AG04449 (cell line): ENCODE data around the gene GARIN5A.

Experiments
- CTCF ChIA-PET: fragments of 350-600 bp; formaldehyde crosslinking; extraction: SDS; loops from one replicate; lab custom pipeline; 2021; ENCODE audit warnings: antibody characterized with exemption; lab: Yijun Ruan, JAX
- POLR2A ChIA-PET: fragments of 400-600, 350-600 bp; formaldehyde crosslinking; extraction: SDS; loops from one replicate; lab custom pipeline; 2020; ENCODE audit warnings: antibody characterized with exemption, inconsistent platforms; lab: Yijun Ruan, JAX
- DNase-seq: peaks from one replicate; pipeline ENCODE4 v3.0.0-alpha.2; 2010; ENCODE audit warnings: low read depth, low spot score
- H3K4me3 ChIP-seq: 2 replicates; pipeline ENCODE4 v1.5.1; 2011; ENCODE audit warnings: low read depth, mild to moderate bottlenecking, control low read depth, low read length
- TF ChIP-seq, protein P1 (sequence below): IDR thresholded peaks from one replicate; pipeline ENCODE4 v1.5.1; 2011; ENCODE audit warnings: mild to moderate bottlenecking, moderate library complexity, low read length, control low read depth, inconsistent platforms; ENCODE audit not compliant: insufficient read depth; ENCODE audit errors: missing control alignments

Gene GARIN5A

DNA sequence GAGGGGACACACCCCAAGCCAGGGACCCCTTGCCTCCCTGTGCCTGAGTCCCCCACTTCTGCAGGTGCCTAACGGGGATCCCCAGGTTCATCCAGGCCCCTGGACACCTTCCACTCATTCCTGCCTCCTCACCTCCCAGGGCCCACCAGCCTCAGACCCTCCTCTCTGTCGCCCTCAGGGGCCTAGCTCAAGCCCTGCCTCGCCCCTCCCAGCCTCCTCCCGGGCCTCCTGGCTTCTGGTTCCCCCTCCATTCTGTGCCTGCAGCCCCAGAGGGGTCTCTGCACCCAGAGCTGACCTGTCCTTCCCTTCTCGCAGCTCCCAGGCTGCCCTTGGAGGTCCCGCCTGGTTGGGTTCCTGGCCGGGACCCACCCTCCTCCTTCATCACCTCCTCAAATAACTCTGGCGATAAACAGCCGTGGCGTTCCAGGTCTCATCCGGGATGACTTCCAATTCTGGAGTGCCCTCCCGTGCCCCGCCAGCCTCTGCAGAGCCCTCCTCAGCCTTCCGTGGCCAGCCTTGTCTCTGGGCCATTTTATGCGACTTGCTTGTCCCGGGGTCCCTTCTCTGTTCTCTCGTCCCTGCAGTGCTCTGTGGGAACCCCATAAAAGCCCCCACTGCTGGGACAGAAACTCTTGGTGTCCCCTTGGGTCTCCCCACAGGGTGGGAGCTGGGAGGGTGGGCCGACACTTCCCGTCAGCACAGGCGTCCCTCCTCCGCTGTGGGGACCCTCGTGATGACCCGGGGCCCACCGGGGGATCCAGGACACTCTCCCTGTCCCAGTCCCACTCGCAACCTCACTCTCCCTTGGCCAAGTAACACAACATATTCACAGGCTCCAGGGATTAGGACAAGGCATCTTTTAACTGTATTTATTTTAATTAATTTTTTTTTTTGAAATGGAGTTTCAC is 25.2 kb upstream of the GARIN5A start:
- TF ChIP-seq, protein P1, sequence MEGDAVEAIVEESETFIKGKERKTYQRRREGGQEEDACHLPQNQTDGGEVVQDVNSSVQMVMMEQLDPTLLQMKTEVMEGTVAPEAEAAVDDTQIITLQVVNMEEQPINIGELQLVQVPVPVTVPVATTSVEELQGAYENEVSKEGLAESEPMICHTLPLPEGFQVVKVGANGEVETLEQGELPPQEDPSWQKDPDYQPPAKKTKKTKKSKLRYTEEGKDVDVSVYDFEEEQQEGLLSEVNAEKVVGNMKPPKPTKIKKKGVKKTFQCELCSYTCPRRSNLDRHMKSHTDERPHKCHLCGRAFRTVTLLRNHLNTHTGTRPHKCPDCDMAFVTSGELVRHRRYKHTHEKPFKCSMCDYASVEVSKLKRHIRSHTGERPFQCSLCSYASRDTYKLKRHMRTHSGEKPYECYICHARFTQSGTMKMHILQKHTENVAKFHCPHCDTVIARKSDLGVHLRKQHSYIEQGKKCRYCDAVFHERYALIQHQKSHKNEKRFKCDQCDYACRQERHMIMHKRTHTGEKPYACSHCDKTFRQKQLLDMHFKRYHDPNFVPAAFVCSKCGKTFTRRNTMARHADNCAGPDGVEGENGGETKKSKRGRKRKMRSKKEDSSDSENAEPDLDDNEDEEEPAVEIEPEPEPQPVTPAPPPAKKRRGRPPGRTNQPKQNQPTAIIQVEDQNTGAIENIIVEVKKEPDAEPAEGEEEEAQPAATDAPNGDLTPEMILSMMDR, result no peak
- ChIA-PET POLR2A (interaction anchor here (1.2 kb wide), 1 partner anchor 9 kb away, joined by 4 read pairs; the partner anchor contains the start of gene JOSD2), CTCF (no interaction called here)
- no peak for DNase-seq
- no peak overlapping the region for H3K4me3 ChIP-seq

GRCh38 chr19:50501186-50501567 is 24.5 kb upstream of the GARIN5A start:
- TF ChIP-seq, protein P1, result no peak
- H3K4me3 ChIP-seq, result no peak overlapping the region
- DNase-seq, result no peak
- CTCF ChIA-PET, result no interaction called here
- POLR2A ChIA-PET, result interaction anchor here (1.2 kb wide), 1 partner anchor 10 kb away, joined by 4 read pairs; the partner anchor contains the start of gene JOSD2

- H3K4me3 ChIP-seq, result no peak overlapping the region
- ChIA-PET POLR2A (interaction anchor here (1.2 kb wide), 1 partner anchor 10 kb away, joined by 4 read pairs; the partner anchor contains the start of gene JOSD2), CTCF (no interaction called here)
- no peak for DNase-seq
- TF ChIP-seq, protein P1, result no peak
These were observed 24.1 kb upstream of the GARIN5A start for GRCh38 chr19:50500753-50501151.

- TF ChIP-seq, protein P1, result peak; percentile 37
- DNase-seq, result no peak
- no peak overlapping the region for H3K4me3 ChIP-seq
- ChIA-PET POLR2A (no interaction called here), CTCF (no interaction called here)
These were observed 23.6 kb upstream of the GARIN5A start for GRCh38 chr19:50500060-50500752.

- TF ChIP-seq, protein P1, result no peak
- no peak for DNase-seq
- POLR2A ChIA-PET, result no interaction called here
- CTCF ChIA-PET, result no interaction called here
- no peak overlapping the region for H3K4me3 ChIP-seq
These were observed 21.8 kb upstream of the GARIN5A start for GRCh38 chr19:50498219-50499056.
